ENCODE results near the gene TRIM9. TPM values are rescaled to one million over a fixed set of nuclear protein-coding genes. Genes with fewer than 3 reads are reported as not detected.

TRIM9 gene
- total and polyA plus RNA-seq, 2 donors (not counting 3 experiments of a cell fraction or from before 2014, with no cell fraction given) = not detected

GRCh38 chr14:50955373-50956043 is 139.4 kb downstream of the TRIM9 start:
- dilution Hi-C loops (cut with MboI; ENCODE audit: extremely low pct_ligation_motif_present, low sequenced_read_pairs) = no loop called here
- Histone ChIP-seq H3K9me1 (replicated peaks; ENCODE audit: control insufficient read depth, extremely low read depth, insufficient read depth, low read length) (no peaks in the 10 kb centered on the region), H3K4me2 (ENCODE audit: insufficient read depth, low read length) (peak overlapping the region; percentile 37), H3K4me1 (ENCODE audit: control insufficient read depth, extremely low read depth, insufficient read depth, low read length) (peaks cover 18% of the 10 kb centered on the region), H3K36me3 (ENCODE audit: control insufficient read depth in 2 of 2, extremely low read depth in 1 of 2, insufficient read depth in 2 of 2, low read length in 2 of 2) (no peaks in the 10 kb centered on the region), H4K20me1 (replicated peaks; ENCODE audit: control insufficient read depth, extremely low read depth, insufficient read depth, low read length) (no peaks in the 10 kb centered on the region), H2AFZ (ENCODE audit: low read depth, low read length) (peak overlapping the region; percentile 55), H3K79me2 (ENCODE audit: control insufficient read depth, insufficient read depth, low read length) (no peaks in the 10 kb centered on the region), H3K9ac (replicated peaks; ENCODE audit: extremely low read depth, insufficient read depth, low read length) (peak overlapping the region; percentile 67), H3K27me3 (ENCODE audit: control insufficient read depth in 2 of 2, insufficient read depth in 2 of 2, low read length in 2 of 2) (no peaks in the 10 kb centered on the region), H3K4me3 (replicated peaks in 1 of 3; ENCODE audit: insufficient read depth in 1 of 3, low read depth in 1 of 3, low read length in 3 of 3) (no peak overlapping the region), H3K9me3 (replicated peaks; ENCODE audit: control insufficient read depth, insufficient read depth, low read length) (no peaks in the 10 kb centered on the region), H3K27ac (ENCODE audit: insufficient read depth, low read depth, low read length) (peak overlapping the region; percentile 98)
- TF ChIP-seq EZH2 (IDR thresholded peaks at IDR 0.05; ENCODE audit: borderline replicate concordance, low read depth, low read length, severe bottlenecking) (no peak), MYC (IDR thresholded peaks at IDR 0.05; ENCODE audit: low read depth, low read length) (no peak), POLR2AphosphoS5 (IDR thresholded peaks at IDR 0.05; ENCODE audit: insufficient read depth, low read depth, low read length) (no peak), JUN (IDR thresholded peaks at IDR 0.05; ENCODE audit: borderline replicate concordance, insufficient read depth, insufficient read length, low read depth) (peak; percentile 59), GATA2 (IDR thresholded peaks at IDR 0.05; ENCODE audit: insufficient read depth, insufficient read length, low read depth, low read length) (peak; percentile 83), CTCF (IDR thresholded peaks at IDR 0.05; ENCODE audit: extremely low read depth in 1 of 2, insufficient read depth in 1 of 2, low read depth in 1 of 2, low read length in 2 of 2) (peak; percentile 38 to 42), FOS (IDR thresholded peaks at IDR 0.05; ENCODE audit: borderline replicate concordance, insufficient read depth, low read length) (peak; percentile 57)
- intact Hi-C loops (cut with micrococcal nuclease) = loop anchor here (1.0 to 5.0 kb wide), 2 partner anchors 142 to 825 kb away; partner anchors contain the start of gene TRIM9
- BruUV-seq (replicated peaks) = TSS peak; percentile 93
- ChIA-PET CTCF (interaction anchor here (0.9 to 2.7 kb wide), 6 partner anchors 9 to 824 kb away, joined by 3 to 12 read pairs (median 5); partner anchors contain the start of genes PYGL and TRIM9), POLR2A (interaction anchor here (0.7 kb wide), 1 partner anchor 11 kb away, joined by 3 read pairs; the partner anchor contains the start of gene PYGL)
- FAIRE-seq (peak; percentile 81), DNase-seq (ENCODE audit: low read depth, low spot score) (peak; percentile 73)

All from endothelial cell of umbilical vein (primary cell).